ENCODE data around the gene CYP2F1.

- TF ChIP-seq CTCF (IDR thresholded peaks at IDR 0.05) (no peak), POLR2A (IDR thresholded peaks at IDR 0.05) (no peak)
These were observed 28.4 kb upstream of the CYP2F1 start for GRCh38 chr19:41085748-41086415.
